Measurements from ENCODE around the gene DAND5. TPM values are rescaled to one million over a fixed set of nuclear protein-coding genes. Genes with fewer than 3 reads are reported as not detected.
A peak's percentile ranks its signal among the peaks of the same experiment; 100 is the strongest.

The DAND5 gene
- total and polyA plus RNA-seq, 2 of the 13 experiments (the other 11 are each of a cell fraction or from before 2014, with no cell fraction given), result 0.04 TPM; not detected in 1

- TF ChIP-seq ZNF646 (CRISPR knock-in tag; IDR thresholded peaks at IDR 0.05) (no peak), STAT5B (CRISPR knock-in tag; IDR thresholded peaks at IDR 0.05) (no peak), ARID5B (CRISPR knock-in tag; IDR thresholded peaks at IDR 0.05) (0 out of 2 replicates have a peak, but pooled peaks have one; percentile 12), HMGXB4 (CRISPR knock-in tag; IDR thresholded peaks at IDR 0.05; ENCODE audit: borderline replicate concordance in 1 of 2, low read depth in 1 of 2) (peak; percentile 72 to 86), ZNF362 (CRISPR knock-in tag; IDR thresholded peaks at IDR 0.05; ENCODE audit: borderline replicate concordance) (no peak), MAZ (IDR thresholded peaks at IDR 0.05; ENCODE audit: borderline replicate concordance, low read depth, low read length) (no peak), MAZ (CRISPR knock-in tag; IDR thresholded peaks at IDR 0.05; ENCODE audit: low read depth) (no peak; the same call in 1 of the 2 replicates), BCL6 (CRISPR knock-in tag; IDR thresholded peaks at IDR 0.05) (no peak), REXO4 (CRISPR knock-in tag; IDR thresholded peaks at IDR 0.05; ENCODE audit: borderline replicate concordance) (no peak), ZNF766 (CRISPR knock-in tag; IDR thresholded peaks at IDR 0.05; ENCODE audit: borderline replicate concordance) (peak; percentile 47; the same call in 1 of the 2 replicates), MED1 (CRISPR knock-in tag; IDR thresholded peaks at IDR 0.05) (peak; percentile 31; the same call in 1 of the 2 replicates)
These were observed 12.7 kb upstream of the DAND5 start, which contains the start of gene GADD45GIP1 (continued) for GRCh38 chr19:12956446-12957388.

Data from HepG2 (cell line).